GM23248 (cell line): ENCODE results near the gene NAP1L5.

Experiments used
- EZH2 ChIP-seq: fragments of 200-600 bp; sonication (generic); IDR thresholded peaks from 2 replicates; pipeline ENCODE4 v1.6.1; 2018; ENCODE audit warnings: antibody characterized with exemption, mild to moderate bottlenecking; ENCODE audit not compliant: insufficient read depth, poor library complexity, severe bottlenecking
- EZH2phosphoT487 ChIP-seq: fragments of 200-600 bp; sonication (generic); IDR thresholded peaks from 2 replicates; pipeline ENCODE4 v1.6.1; 2018; ENCODE audit warnings: antibody characterized with exemption, moderate library complexity, mild to moderate bottlenecking, low read depth; ENCODE audit not compliant: insufficient read depth

DNA sequence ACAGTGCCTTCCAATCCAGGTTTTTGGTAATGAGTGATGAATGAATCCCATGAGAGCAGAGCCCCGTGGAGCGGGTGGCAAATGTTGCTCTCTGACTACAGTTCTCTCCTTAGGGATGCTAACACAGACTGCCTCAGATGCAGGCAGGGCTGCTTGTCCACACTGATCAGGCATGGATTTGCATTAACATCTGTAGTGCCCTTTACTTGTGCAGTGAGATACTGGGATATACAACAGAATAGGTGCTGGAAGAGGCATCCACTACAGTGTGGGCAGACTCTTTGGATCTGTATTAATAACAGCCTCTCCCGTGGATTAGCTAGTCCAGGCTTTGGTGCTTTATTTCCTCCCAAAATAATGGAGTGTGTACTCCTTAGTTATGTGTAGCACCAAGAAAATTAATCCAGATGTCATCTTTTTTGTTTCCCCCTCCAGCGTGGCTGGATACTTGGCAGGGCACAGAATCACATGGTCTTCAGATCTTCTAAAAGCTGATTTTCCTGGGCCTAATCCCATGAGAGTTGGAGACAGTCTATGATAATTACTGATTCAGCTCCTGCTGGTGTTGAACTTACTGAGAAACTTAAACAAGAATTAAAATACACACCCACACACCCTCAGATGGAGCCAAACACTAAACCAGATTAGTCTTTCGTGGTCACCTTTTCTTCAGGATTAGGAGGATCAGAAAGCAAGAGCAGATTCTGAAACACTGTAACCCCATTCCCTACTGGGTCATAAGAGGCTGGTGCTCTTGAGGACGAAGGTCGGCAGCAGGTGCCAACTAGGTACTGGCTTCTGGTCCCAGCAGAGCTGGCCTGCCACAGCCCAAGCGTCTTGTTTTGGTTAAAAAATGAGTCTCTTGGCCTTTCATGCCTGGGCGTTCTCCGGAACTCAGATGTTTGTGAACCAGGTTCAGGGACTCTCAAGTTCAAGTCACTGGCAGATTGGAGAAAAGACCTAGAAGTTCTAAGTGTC lies 23.1 kb upstream of the NAP1L5 start:
- TF ChIP-seq EZH2 (no peak), EZH2phosphoT487 (no peak)
